Keratinocyte (primary cell): ENCODE results near the gene GAL3ST2.

ENCODE experiments used
- CTCF ChIP-seq, 3 experiments: IDR thresholded peaks in 1 of 3; conservative IDR thresholded peaks in 1 of 3; optimal IDR thresholded peaks in 1 of 3; 2 replicates in 2 of 3; 3 replicates in 1 of 3; pipeline versions ENCODE3 to v1.5.1; 2011; ENCODE audit warnings: low read length in 3 of 3, mild to moderate bottlenecking in 3 of 3, moderate library complexity in 2 of 3, control low read depth in 1 of 3, inconsistent platforms in 1 of 3; ENCODE audit not compliant: insufficient read depth in 2 of 3; ENCODE audit errors: extremely low read depth in 1 of 3
- EZH2 ChIP-seq: IDR thresholded peaks from one replicate; pipeline ENCODE4 v1.6.1; 2012; ENCODE audit warnings: inconsistent platforms, mild to moderate bottlenecking, low read length, moderate library complexity

- TF ChIP-seq CTCF (optimal IDR thresholded peaks at IDR 0.05 in 1 of 3, IDR thresholded peaks at IDR 0.05 in 1 of 3, conservative IDR thresholded peaks at IDR 0.05 in 1 of 3; ENCODE audit: extremely low read depth in 1 of 3, insufficient read depth in 2 of 3, low read length in 3 of 3) (no peak), EZH2 (no peak)
These were observed 60.8 kb downstream of the GAL3ST2 start for GRCh38 chr2:241837197-241837965.
